Measurements from ENCODE around the gene LPGAT1.

The LPGAT1 gene

DNA sequence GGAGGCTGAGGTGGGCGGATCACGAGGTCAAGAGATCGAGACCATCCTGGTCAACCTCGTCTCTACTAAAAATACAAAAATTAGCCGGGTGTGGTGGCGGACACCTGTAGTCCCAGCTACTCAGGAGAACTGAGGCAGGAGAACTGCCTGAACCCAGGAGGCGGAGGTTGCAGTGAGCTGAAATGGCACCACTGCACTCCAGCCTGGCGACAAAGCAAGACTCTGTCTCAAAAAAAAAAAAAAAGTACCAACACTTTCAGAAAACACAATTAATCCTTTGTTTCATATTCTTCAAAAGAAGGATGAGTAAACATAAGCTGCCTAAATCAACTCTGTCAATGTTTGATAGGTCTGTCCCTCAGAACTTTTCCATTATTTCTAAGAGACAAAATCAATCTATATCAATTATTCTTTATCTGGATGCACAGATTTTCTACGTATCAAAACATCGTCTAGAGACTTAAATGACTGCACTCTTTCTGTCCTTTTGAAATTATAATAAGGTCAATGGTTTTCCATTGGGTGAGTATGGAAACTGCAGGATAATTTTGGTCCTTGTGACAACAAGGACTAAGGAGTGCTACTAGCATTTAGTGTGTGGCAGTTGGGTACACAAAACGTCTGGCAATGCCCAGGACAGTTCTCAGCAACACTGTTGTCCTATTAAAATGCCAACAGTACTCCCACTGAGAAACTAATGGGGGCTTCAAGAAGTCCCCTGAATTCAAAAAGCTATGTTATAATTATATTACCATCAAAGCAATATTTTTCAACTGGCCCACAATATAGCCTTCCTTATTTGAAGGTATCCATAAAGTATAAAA is 40.7 kb downstream of the LPGAT1 start:
- Histone ChIP-seq H3K27me3 (replicated peaks) (no peaks in the 10 kb centered on the region), H3K4me3 (ENCODE audit: low read depth, low read length) (no peak overlapping the region), H3K36me3 (replicated peaks) (no peaks in the 10 kb centered on the region), H3K27ac (no peak overlapping the region)
- no peak for TF ChIP-seq CTCF (IDR thresholded peaks at IDR 0.05; ENCODE audit: low read depth, low read length, missing control alignments)
- in situ Hi-C loops (cut with HindIII; ENCODE audit: low pct_ligation_motif_present, low sequenced_read_pairs) = no loop called here
- no peak for DNase-seq

DNA sequence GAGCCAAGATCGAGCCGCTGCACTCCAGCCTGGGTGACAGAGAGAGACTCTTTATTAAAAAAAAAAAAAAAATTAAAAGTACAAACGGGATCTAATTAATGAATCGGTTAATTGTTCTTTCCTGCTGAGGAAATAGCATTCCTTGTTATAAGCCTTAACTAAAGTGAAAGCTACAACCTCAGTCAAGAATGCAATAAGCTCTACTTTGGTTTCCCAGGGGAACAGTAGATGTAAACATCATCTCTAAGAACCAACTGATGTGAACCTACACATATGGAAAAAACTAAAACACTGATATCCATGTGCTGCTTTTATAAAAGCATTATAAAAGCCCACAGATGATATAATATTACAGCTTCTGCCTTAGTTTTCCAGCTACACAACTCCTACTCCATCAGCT is 41.9 kb downstream of the LPGAT1 start:
- in situ Hi-C loops (cut with HindIII; ENCODE audit: low pct_ligation_motif_present, low sequenced_read_pairs) = no loop called here
- Histone ChIP-seq H3K27me3 (replicated peaks) (no peaks in the 10 kb centered on the region), H3K36me3 (replicated peaks) (no peaks in the 10 kb centered on the region), H3K4me3 (ENCODE audit: low read depth, low read length) (no peak overlapping the region), H3K27ac (no peak overlapping the region)
- DNase-seq = no peak
- no peak for TF ChIP-seq CTCF (IDR thresholded peaks at IDR 0.05; ENCODE audit: low read depth, low read length, missing control alignments)

- DNase-seq = no peak
- H3K27me3 ChIP-seq (replicated peaks) = no peaks in the 10 kb centered on the region
- H3K36me3 ChIP-seq (replicated peaks) = no peaks in the 10 kb centered on the region
- in situ Hi-C loops (cut with HindIII; ENCODE audit: low pct_ligation_motif_present, low sequenced_read_pairs) = no loop called here
- no peak overlapping the region for H3K4me3 ChIP-seq (ENCODE audit: low read depth, low read length)
- TF ChIP-seq CTCF (IDR thresholded peaks at IDR 0.05; ENCODE audit: low read depth, low read length, missing control alignments) = no peak
- no peak overlapping the region for H3K27ac ChIP-seq
These were observed 46.7 kb downstream of the LPGAT1 start for GRCh38 chr1:211783897-211784296.

DNA sequence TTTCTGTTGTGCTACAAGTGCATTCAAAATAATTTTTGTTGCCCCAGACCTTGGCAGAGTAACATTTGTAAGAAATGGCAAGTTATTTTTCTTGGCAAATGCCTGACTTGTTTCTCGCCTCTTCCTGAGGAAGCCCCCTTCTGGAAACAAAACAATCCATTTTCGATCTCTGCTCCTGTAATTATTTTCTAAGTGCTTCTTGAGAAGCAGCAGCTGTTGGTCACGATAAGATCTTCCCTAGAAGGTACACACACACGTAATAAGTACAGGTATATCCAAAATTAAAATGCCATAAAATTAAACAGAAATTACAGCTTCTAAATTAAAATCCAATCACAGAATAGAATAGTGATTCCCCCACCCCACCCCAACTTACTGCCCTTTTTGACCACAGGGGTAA is 47.3 kb downstream of the LPGAT1 start:
- in situ Hi-C loops (cut with HindIII; ENCODE audit: low pct_ligation_motif_present, low sequenced_read_pairs) = no loop called here
- Histone ChIP-seq H3K27ac (no peak overlapping the region), H3K36me3 (replicated peaks) (no peaks in the 10 kb centered on the region), H3K27me3 (replicated peaks) (no peaks in the 10 kb centered on the region), H3K4me3 (ENCODE audit: low read depth, low read length) (no peak overlapping the region)
- no peak for DNase-seq
- no peak for TF ChIP-seq CTCF (IDR thresholded peaks at IDR 0.05; ENCODE audit: low read depth, low read length, missing control alignments)

DNA sequence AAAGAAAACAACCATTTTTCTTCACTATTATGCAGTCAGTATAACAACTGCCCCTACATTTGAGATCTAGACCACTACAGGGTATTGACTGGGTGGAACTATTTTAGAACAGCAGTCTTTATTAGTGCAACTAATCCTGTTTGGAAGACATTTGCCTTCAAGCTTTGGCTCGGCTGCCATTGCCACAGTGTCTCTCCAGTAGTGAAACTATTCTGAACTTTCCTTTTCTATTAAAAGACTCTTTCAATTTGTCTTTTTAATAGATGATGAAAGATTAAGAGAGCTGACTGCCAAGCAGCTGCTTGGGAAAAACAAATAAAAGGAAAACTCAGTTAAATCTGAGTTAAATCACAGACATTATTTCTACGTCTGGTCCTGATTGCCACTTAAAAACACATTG is 49.3 kb downstream of the LPGAT1 start:
- in situ Hi-C loops (cut with HindIII; ENCODE audit: low pct_ligation_motif_present, low sequenced_read_pairs) = no loop called here
- no peak for DNase-seq
- no peak for TF ChIP-seq CTCF (IDR thresholded peaks at IDR 0.05; ENCODE audit: low read depth, low read length, missing control alignments)
- no peak overlapping the region for H3K27ac ChIP-seq
- H3K27me3 ChIP-seq (replicated peaks) = no peaks in the 10 kb centered on the region
- H3K4me3 ChIP-seq (ENCODE audit: low read depth, low read length) = no peak overlapping the region
- H3K36me3 ChIP-seq (replicated peaks) = peaks cover 2% of the 10 kb centered on the region

DNA sequence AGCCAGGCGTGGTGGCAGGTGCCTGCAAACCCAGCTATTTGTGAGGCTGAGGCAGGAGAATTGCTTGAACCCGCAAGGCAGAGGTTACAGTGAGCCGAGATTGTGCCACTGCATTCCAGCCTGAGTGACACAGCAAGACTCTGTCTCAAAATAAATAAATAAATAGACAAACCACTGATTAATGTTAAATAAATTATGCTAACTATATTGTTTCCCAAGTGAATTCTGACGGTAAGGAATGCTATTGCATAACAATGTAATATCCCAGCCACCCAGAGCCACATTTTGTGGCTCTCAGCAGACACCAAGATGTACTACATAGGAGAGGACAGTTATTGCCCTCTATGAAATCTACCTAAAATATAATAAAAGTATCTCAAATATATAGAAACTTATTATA is 55.4 kb downstream of the LPGAT1 start:
- TF ChIP-seq CTCF (IDR thresholded peaks at IDR 0.05; ENCODE audit: low read depth, low read length, missing control alignments) = no peak
- in situ Hi-C loops (cut with HindIII; ENCODE audit: low pct_ligation_motif_present, low sequenced_read_pairs) = no loop called here
- Histone ChIP-seq H3K27ac (no peak overlapping the region), H3K27me3 (replicated peaks) (no peaks in the 10 kb centered on the region), H3K4me3 (ENCODE audit: low read depth, low read length) (no peak overlapping the region), H3K36me3 (replicated peaks) (peaks cover 2% of the 10 kb centered on the region)
- DNase-seq = no peak
